SK-N-SH (cell line): ENCODE measurements around the gene NACA2. TPM values are rescaled to one million over a fixed set of nuclear protein-coding genes. Genes with fewer than 3 reads are reported as not detected.

Experiments
- CTCF ChIA-PET: fragments of 300-600, 350-600 bp; formaldehyde crosslinking; extraction: SDS; loops from one replicate; lab custom pipeline; 2021; lab: Yijun Ruan, JAX
- POLR2A ChIA-PET: fragments of 350-600 bp; sonication (Branson Sonifier 250); formaldehyde crosslinking; extraction: SDS; loops from one replicate; lab custom pipeline; 2020; ENCODE audit warnings: antibody characterized with exemption, inconsistent platforms; lab: Yijun Ruan, JAX
- DNase-seq: peaks from one replicate; pipeline ENCODE4 v3.0.0; 2012
- H2AFZ ChIP-seq: fragments of 200-600 bp; sonication (generic); 2 replicates; pipeline ENCODE4 v1.8.1; 2016; ENCODE audit warnings: antibody characterized with exemption, mild to moderate bottlenecking, low read depth
- H3F3A ChIP-seq: fragments of 200-600 bp; sonication (generic); replicated peaks from 2 replicates; pipeline ENCODE3; 2016; ENCODE audit warnings: antibody characterized with exemption, mild to moderate bottlenecking; ENCODE audit not compliant: insufficient read depth
- H3K27ac ChIP-seq, 2 experiments: fragments of 200-500 bp in 1 of 2; fragments of 200-600 bp in 1 of 2; sonication (Bioruptor generic) in 1 of 2; sonication (generic), shearing (Covaris generic) in 1 of 2; 2 replicates each; pipeline versions ENCODE4 v1.5.1 to v1.6.1; 2014 to 2016; ENCODE audit warnings: low read depth in 2 of 2, inconsistent platforms in 1 of 2, low read length in 1 of 2, mild to moderate bottlenecking in 1 of 2, mixed read lengths in 1 of 2
- H3K27me3 ChIP-seq: fragments of 200-600 bp; sonication (generic), shearing (Covaris generic); 2 replicates; pipeline ENCODE4 v1.6.1; 2016; ENCODE audit warnings: mixed run types; ENCODE audit not compliant: insufficient read depth
- H3K36me3 ChIP-seq, 2 experiments: fragments of 200-500 bp in 1 of 2; fragments of 200-600 bp in 1 of 2; sonication (Bioruptor generic) in 1 of 2; sonication (generic) in 1 of 2; replicated peaks in 1 of 2; 2 replicates each; pipeline versions ENCODE3 to v1.5.1; 2014 to 2016; ENCODE audit warnings: low read length in 1 of 2, mild to moderate bottlenecking in 1 of 2; ENCODE audit not compliant: insufficient read depth in 2 of 2, control insufficient read depth in 1 of 2
- H3K4me1 ChIP-seq, 2 experiments: fragments of 200-500 bp in 1 of 2; fragments of 200-600 bp in 1 of 2; sonication (Bioruptor generic) in 1 of 2; sonication (generic), shearing (Covaris generic) in 1 of 2; 2 replicates each; pipeline versions ENCODE4 v1.5.1 to v1.6.1; 2014 to 2016; ENCODE audit warnings: low read depth in 1 of 2, low read length in 1 of 2, mixed run types in 1 of 2; ENCODE audit not compliant: insufficient read depth in 2 of 2, control insufficient read depth in 1 of 2
- H3K4me2 ChIP-seq: fragments of 200-600 bp; sonication (generic), shearing (Covaris generic); 2 replicates; pipeline ENCODE4 v1.6.1; 2017; ENCODE audit warnings: mixed run types
- H3K4me3 ChIP-seq, 2 experiments: fragments of 200-500 bp in 1 of 2; fragments of 200-600 bp in 1 of 2; sonication (Bioruptor generic) in 1 of 2; sonication (generic), shearing (Covaris generic) in 1 of 2; 2 replicates each; pipeline versions ENCODE4 v1.5.1 to v1.8.1; 2014 to 2016; ENCODE audit warnings: low read depth in 2 of 2, inconsistent platforms in 1 of 2, low read length in 1 of 2, mild to moderate bottlenecking in 1 of 2, mixed read lengths in 1 of 2, moderate library complexity in 1 of 2
- H3K79me2 ChIP-seq: fragments of 200-600 bp; sonication (generic); 2 replicates; pipeline ENCODE4 v1.8.1; 2017; ENCODE audit warnings: mild to moderate bottlenecking; ENCODE audit not compliant: insufficient read depth
- H3K9ac ChIP-seq: fragments of 200-600 bp; sonication (generic); 2 replicates; pipeline ENCODE4 v1.6.1; 2017; ENCODE audit warnings: mixed run types
- H3K9me2 ChIP-seq: fragments of 200-600 bp; sonication (generic); 2 replicates; pipeline ENCODE4 v1.6.1; 2017; ENCODE audit warnings: mixed run types
- H3K9me3 ChIP-seq: fragments of 200-600 bp; sonication (generic); 2 replicates; pipeline ENCODE4 v1.6.1; 2017; ENCODE audit warnings: mixed run types, mild to moderate bottlenecking, moderate library complexity
- H4K20me1 ChIP-seq: fragments of 200-600 bp; sonication (generic); 2 replicates; pipeline ENCODE4 v1.6.1; 2017; ENCODE audit warnings: mild to moderate bottlenecking, mixed run types; ENCODE audit not compliant: insufficient read depth
- FOSL2 ChIP-seq: IDR thresholded peaks from 2 replicates; pipeline ENCODE4 v1.4.0; 2012; ENCODE audit warnings: low read depth, mild to moderate bottlenecking, moderate library complexity, borderline replicate concordance
- FOXJ3 ChIP-seq: sonication (generic); formaldehyde crosslinking; IDR thresholded peaks from 2 replicates; pipeline ENCODE4 v1.5.1; 2020; ENCODE audit warnings: mild to moderate bottlenecking, missing genetic modification reagents
- JUND ChIP-seq: IDR thresholded peaks from 2 replicates; pipeline ENCODE4 v1.4.0; 2012
- MEF2A ChIP-seq: IDR thresholded peaks from 2 replicates; pipeline ENCODE4 v1.4.0; 2012; ENCODE audit warnings: low read depth, borderline replicate concordance
- NRF1 ChIP-seq: IDR thresholded peaks from 2 replicates; pipeline ENCODE4 v1.6.1; 2012; ENCODE audit warnings: low read depth, mild to moderate bottlenecking, low read length
- RAD21 ChIP-seq: IDR thresholded peaks from 2 replicates; pipeline ENCODE4 v1.6.1; 2012; ENCODE audit warnings: mild to moderate bottlenecking, low read length
- RCOR1 ChIP-seq: fragments of 150-350 bp; IDR thresholded peaks from 2 replicates; pipeline ENCODE4 v1.6.1; 2017; ENCODE audit warnings: antibody characterized with exemption, low read length
- RFX5 ChIP-seq: IDR thresholded peaks from 2 replicates; pipeline ENCODE4 v1.6.1; 2012; ENCODE audit warnings: mild to moderate bottlenecking, improper control_type of control experiment, low read length
- SMC3 ChIP-seq: IDR thresholded peaks from 2 replicates; pipeline ENCODE4 v1.6.1; 2012; ENCODE audit warnings: low read depth, low read length, improper control_type of control experiment
- TCF12 ChIP-seq: IDR thresholded peaks from 2 replicates; pipeline ENCODE4 v1.4.0; 2012
- TEAD4 ChIP-seq: IDR thresholded peaks from 2 replicates; pipeline ENCODE4 v1.4.0; 2012; ENCODE audit warnings: mild to moderate bottlenecking, borderline replicate concordance; ENCODE audit not compliant: insufficient read depth
- YY1 ChIP-seq: IDR thresholded peaks from 2 replicates; pipeline ENCODE4 v1.4.0; 2012; ENCODE audit warnings: low read depth, mild to moderate bottlenecking
- WGBS: methylation state at CpG from one replicate; pipeline ENCODE4 v1.1.6; 2017; ENCODE audit warnings: low lambda C conversion rate; 5-methylcytosine and 5-hydroxymethylcytosine counted together
- polyA plus RNA-seq, 3 experiments: library from polyadenylated mRNA; depleted of rRNA; stranded (reverse); fragments of >200 nt; gene quantifications; 2 replicates each; pipeline ENCODE4 v1.2.3, GENCODE V29; 2012
- TF ChIP-seq, protein P1 (sequence below): IDR thresholded peaks from 2 replicates; pipeline ENCODE4 v1.4.0; 2012; ENCODE audit warnings: low read depth
- TF ChIP-seq, protein P2 (sequence below): fragments of 150-350 bp; IDR thresholded peaks from 2 replicates; pipeline ENCODE4 v1.6.1; 2016; ENCODE audit warnings: mild to moderate bottlenecking, low read depth, low read length

Gene NACA2
- polyA plus RNA-seq, 1 of the 3 experiments (the other 2 are of a cell fraction): not detected

DNA sequence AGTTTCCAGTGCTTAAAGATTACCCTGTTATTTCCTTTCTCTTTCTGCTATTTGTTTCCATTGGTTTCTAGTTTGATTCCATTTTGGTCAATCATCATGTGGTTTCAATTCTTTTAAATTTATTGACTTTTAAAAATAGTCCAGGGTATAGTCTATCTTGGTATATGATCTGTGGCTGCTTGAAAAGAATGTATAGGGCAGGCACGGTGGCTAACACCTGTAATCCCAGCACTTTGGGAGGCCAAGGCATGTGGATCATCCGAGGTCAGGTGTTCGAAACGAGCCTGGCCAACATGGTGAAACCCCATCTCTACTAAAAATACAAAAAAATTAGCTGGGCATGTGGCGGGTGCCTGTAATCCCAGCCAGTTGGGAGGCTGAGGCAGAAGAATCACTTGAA, 34.5 kb upstream of the NACA2 start:
- no peak overlapping the region for H3K27ac ChIP-seq
- no peak overlapping the region for H3K4me3 ChIP-seq
- WGBS: 68% methylated on average over 5 of the region's 5 CpGs
- no peaks in the 10 kb centered on the region for H3K36me3 ChIP-seq
- ChIA-PET CTCF (interaction anchor here (1.0 kb wide), 2 partner anchors 211 kb away, joined by 3 to 4 read pairs; no protein-coding TSS in a partner anchor), POLR2A (no interaction called here)
- H3K4me1 ChIP-seq: no peaks in the 10 kb centered on the region
- no peaks in the 10 kb centered on the region for H3F3A ChIP-seq
- TF ChIP-seq RFX5: no peak
- TF ChIP-seq JUND: no peak
- no peak for TF ChIP-seq FOXJ3 (CRISPR knock-in tag)
- no peak for TF ChIP-seq SMC3
- TF ChIP-seq, all 33 proteins: peak for 0
- H4K20me1 ChIP-seq: no peaks in the 10 kb centered on the region
- 0 out of 2 replicates have a peak, but pooled peaks cover 9% of the 10 kb centered on the region for H3K9me3 ChIP-seq
- H3K9me2 ChIP-seq: no peaks in the 10 kb centered on the region
- H3K79me2 ChIP-seq: no peaks in the 10 kb centered on the region
- DNase-seq: no peak
- H3K27me3 ChIP-seq: no peaks in the 10 kb centered on the region
- no peak overlapping the region for H3K4me2 ChIP-seq
- H3K9ac ChIP-seq: no peak overlapping the region
- no peak overlapping the region for H2AFZ ChIP-seq

DNA sequence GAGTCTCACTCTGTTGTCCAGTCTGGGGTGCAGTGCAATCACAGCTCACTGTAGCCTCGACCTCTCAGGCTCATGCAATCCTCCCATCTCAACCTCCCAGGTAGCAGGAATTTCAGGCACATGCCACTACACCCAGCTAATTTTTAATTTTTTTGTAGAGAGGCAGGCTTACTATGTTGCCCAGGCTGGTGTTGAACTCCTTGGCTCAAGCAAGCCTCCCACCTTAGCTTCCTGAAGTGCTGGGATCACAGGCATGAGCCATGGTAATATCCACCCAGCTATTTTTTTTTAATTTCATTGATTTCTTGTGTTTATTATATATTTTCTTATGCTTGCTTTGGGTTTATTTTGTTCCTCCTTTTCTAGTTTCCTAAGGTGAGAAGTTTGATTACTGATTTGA, 33.9 kb upstream of the NACA2 start:
- Histone ChIP-seq H3K79me2 (no peaks in the 10 kb centered on the region), H3K27ac (no peak overlapping the region), H3K9me3 (peaks cover 10% of the 10 kb centered on the region; the same call in 1 of the 2 replicates), H3K4me1 (no peaks in the 10 kb centered on the region), H3K9ac (no peak overlapping the region), H3K27me3 (no peaks in the 10 kb centered on the region), H3K36me3 (no peaks in the 10 kb centered on the region), H2AFZ (no peak overlapping the region), H3K4me3 (no peak overlapping the region), H3K4me2 (no peak overlapping the region), H3F3A (no peaks in the 10 kb centered on the region), H3K9me2 (no peaks in the 10 kb centered on the region)
- POLR2A ChIA-PET: no interaction called here
- DNase-seq: no peak
- CTCF ChIA-PET: interaction anchor here (1.0 kb wide), 1 partner anchor 212 kb away, joined by 4 read pairs; no protein-coding TSS in a partner anchor
- WGBS: 30% methylated on average over 1 of the region's 1 CpG
- TF ChIP-seq RCOR1: no peak
- no peak for TF ChIP-seq TCF12
- no peak for TF ChIP-seq MEF2A
- TF ChIP-seq NRF1: no peak
- TF ChIP-seq, protein P1, sequence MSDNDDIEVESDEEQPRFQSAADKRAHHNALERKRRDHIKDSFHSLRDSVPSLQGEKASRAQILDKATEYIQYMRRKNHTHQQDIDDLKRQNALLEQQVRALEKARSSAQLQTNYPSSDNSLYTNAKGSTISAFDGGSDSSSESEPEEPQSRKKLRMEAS: no peak
- TF ChIP-seq, protein P2, sequence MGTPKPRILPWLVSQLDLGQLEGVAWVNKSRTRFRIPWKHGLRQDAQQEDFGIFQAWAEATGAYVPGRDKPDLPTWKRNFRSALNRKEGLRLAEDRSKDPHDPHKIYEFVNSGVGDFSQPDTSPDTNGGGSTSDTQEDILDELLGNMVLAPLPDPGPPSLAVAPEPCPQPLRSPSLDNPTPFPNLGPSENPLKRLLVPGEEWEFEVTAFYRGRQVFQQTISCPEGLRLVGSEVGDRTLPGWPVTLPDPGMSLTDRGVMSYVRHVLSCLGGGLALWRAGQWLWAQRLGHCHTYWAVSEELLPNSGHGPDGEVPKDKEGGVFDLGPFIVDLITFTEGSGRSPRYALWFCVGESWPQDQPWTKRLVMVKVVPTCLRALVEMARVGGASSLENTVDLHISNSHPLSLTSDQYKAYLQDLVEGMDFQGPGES: no peak
- no peak for TF ChIP-seq SMC3
- no peak for TF ChIP-seq YY1
- TF ChIP-seq FOXJ3 (CRISPR knock-in tag): no peak
- no peak for TF ChIP-seq RAD21
- no peak for TF ChIP-seq FOSL2
- TF ChIP-seq TEAD4: no peak
- TF ChIP-seq, all 33 proteins: peak for 0
- H4K20me1 ChIP-seq: no peaks in the 10 kb centered on the region
